DLD1 (cell line): ENCODE measurements around the gene SLCO3A1.

Experiments used
- in situ Hi-C: cut with HindIII; loops from 2 replicates; pipeline ENCODE4 v1.10.0; 2017; ENCODE audit warnings: low sequenced_read_pairs

SLCO3A1 gene

DNA sequence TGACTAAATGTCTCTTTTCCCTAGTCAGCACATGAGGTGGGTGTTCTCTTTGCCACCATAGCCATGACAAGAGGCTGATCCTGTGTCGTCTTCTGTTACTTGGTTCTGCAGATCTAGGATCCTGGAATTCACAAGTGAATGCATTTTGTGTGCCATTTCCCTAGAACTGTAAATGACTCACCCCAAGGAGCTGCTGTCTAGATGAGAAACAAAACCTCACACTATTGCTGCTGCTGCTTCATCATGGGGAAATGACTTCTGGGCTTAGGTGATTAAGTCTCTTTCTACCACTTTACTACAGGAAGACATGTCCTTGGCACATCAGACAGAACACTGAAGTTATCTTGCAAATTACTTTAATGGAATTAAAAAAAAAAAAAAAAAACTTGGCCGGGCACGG is 54.9 kb downstream of the SLCO3A1 start:
- in situ Hi-C loops, result no loop called here

DNA sequence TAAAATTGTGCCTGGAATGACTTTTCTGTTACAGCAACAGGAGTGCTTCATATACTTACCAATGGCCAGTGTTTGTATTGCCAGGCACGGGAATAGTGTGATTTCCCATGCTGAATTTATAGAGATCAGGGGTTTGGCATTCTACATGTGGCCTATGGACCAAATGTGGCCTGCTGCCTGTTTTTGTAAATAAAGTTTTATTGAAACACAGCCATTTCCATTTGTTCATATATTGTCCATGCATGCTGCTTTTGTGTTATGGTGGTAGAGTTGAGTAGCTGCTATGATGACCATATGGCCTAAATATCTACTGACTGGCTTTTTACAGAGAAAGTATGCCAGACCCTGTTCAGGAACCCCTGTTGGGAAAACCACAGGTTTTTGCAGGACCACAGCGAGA is 55.6 kb downstream of the SLCO3A1 start:
- in situ Hi-C loops, result no loop called here

DNA sequence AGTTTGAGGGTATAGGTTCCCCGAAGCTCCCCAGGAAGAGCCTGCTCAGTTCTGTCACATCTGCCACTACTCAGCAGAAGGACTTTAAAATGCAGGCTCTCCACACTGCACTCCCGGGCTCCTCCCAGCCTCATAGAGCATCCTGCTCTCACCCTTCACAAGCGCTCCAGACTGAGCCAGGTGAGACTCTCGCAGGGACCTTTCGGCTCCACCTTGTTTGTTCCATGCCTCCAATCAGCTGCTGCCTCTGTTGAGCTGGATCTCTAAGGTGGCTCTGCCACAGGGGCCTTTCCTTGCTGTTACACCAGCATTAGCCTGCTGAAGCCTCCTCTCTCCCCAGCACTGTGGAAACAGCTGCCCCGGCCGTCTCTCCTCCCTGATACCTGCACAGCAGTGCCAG is 56.1 kb downstream of the SLCO3A1 start:
- in situ Hi-C loops, result no loop called here

DNA sequence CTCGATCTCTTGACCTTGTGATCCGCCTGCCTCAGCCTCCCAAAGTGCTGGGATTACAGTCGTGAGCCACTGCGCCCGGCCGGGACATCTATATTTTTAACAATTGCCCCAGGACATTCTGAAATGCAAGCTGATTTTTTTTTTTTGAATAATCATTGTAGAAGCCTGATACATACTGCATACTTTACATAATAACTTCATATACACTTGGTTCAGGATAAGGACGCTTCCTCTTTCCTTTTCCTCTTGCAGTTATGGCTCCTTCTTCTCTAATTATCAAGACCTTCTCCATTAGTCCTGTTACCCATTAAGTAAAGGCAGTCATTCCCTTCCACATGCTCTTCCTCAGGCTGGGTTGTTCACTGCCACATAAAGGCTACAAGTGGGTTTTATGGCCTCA is 58.3 kb downstream of the SLCO3A1 start:
- in situ Hi-C loops, result no loop called here

DNA sequence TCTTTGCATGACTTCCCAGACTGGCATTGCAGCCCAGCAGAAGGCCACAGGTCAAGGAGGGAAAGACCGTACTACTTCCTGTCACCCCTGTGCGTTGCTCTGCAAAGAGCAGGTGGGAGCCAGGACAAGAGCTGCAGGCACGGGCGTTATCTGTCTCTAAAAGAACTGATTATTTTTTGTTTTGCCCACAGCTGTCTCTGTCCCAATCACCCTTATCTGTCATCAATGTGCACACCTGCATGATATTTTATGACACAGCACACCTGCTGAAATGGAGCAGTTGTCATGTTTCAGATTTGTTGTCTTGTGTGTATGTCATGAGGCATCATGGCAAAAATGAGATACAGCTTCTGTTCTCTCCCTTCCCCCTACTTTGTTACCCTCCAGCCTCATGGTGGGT is 58.8 kb downstream of the SLCO3A1 start:
- in situ Hi-C loops, result no loop called here

DNA sequence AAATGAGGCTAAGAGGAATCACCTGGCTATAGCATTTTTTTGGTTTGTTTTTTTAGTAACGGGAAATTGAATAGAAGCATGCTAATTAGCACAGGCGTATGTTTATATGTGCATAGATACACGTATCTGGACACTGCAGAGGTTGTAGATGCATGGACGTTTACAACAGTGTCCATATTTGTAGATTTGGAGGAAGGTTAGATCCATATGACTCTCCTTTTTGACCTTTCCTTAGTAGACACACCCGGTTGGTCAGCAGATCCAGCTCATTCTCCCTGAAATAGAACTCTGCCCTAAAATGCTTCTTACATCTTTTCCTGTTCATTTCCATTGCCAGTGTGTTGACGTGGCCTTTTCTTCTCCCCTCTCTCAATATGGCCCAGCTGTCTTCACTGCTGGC is 60.1 kb downstream of the SLCO3A1 start:
- in situ Hi-C loops, result no loop called here

DNA sequence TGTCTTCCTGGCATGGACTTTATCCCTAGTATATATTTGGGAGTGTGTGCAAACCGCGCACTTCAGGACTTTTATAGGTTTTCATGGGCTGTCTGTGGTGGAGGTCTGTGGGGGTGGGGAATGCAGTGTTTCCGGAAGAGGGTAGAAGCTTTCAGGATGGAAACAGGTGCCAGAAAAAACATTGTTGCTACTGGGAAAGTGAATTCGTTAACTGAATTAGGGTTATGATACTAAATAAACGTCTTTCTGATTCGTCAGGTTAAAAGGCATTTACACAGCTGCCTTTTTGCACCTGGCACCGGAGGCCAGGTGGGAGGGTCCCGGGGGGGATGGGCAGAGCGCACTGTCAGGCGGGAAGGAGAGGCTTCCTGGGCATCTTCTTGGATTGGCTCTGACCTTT is 62.1 kb downstream of the SLCO3A1 start:
- in situ Hi-C loops, result no loop called here

DNA sequence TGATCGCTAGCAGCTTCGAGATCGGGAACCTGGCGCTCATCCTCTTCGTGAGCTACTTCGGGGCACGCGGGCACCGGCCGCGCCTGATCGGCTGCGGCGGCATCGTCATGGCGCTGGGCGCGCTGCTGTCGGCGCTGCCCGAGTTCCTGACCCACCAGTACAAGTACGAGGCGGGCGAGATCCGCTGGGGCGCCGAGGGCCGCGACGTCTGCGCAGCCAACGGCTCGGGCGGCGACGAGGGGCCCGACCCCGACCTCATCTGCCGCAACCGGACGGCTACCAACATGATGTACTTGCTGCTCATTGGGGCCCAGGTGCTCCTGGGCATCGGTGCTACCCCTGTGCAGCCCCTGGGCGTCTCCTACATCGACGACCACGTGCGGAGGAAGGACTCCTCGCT is 62.5 kb downstream of the SLCO3A1 start:
- in situ Hi-C loops, result no loop called here

DNA sequence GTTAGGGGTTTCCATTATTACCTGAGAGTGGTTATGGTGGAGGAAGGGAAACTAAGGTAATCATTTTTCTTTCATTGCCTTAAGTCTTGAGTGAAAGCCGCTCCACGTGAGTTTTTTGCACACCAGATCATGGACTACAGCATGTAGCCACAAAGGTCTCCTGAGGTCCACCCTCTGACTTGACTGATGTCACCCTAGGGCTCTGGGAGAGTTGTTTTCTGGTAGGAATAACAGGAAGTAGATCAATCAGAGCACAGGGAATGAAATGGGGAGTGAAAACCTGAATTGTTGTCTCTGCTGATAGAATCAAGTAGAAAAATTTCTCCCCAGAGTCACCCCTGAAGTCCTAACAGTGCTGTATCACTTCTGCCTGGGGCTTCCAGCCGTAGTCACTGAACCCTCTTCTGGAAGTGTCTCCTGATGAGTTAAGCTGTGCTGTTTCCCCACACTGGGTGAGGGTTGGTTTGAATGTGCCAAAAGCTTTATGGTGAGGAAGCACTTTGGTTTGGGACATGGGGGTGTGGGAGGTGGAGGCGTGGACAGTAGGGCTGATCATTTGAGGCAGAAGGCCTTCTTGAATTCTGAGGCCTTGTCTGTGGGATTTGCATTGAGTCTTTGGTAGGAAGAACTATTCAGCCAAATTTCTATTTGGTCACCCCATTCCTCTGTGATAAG is 64.3 kb downstream of the SLCO3A1 start:
- in situ Hi-C loops, result no loop called here

DNA sequence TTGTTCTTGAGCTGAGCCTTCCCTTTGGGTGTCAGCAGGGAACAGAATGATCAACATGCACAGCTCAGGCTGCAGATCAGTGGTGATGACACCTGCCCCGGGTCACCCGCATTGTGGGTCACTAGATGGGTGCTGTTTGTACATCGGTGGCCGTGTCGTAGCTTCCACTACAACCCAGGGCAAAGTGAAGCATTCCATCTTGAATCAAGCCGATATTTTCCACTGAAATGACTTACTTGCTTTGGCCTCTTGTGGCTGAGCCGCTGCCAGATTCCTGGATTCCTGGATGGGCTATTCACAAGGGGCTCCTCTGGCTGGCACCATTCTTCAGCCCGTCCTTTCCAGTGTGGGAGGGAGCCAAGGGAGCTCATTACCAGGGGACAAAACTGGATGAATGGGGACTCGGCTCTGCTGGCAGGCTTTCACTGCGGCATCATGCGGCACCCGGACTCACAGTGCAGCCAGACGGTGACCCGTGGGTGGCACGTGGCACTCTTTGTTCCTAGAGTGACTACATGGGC is 65.6 kb downstream of the SLCO3A1 start:
- in situ Hi-C loops, result no loop called here

DNA sequence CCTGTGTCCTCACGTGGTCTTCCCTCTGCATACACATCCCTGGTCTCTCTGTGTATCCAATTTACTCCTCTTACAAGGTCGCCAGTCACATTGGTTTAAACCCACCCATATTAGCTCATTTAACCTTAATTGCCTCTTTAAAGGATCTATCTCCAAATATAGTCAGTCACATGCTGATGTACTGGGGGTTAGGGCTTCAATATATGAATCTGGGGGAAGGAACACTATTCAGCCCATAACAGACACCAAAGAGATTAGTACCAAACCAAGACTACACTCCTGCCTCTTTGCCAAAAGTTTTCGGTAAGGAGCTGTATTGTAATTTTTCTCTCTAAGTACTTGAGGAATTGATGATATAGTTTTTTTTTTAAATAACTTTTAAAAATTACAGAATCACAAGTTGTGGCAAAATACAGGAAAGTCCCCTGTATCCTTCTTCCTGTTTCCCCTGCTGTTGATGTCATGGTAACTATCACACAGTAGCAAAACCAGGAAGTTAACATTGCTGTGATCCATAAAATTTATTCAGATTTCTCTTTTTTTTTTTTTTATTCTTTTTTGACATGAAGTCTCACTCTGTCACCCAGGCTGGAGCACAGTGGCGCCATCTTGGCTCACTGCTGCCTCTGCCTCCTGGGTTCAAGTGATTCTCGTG is 67.8 kb downstream of the SLCO3A1 start:
- in situ Hi-C loops, result no loop called here

DNA sequence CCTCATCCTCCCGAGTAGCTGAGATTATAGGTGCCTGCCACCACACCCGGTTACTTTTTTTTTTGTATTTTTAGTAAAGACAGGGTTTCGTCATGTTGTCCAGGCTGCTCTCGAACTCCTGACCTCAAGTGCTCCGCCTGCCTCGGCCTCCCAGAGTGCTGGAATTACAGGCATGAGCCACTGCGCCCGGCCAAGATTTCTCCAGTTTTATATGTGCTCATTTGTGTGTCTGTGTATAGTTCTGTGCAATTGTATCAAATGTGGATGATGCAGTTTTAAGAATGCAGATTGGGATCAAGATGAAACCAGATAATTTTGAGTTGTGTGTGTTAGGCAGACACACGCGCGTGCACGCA is 68.3 kb downstream of the SLCO3A1 start:
- in situ Hi-C loops, result no loop called here

DNA sequence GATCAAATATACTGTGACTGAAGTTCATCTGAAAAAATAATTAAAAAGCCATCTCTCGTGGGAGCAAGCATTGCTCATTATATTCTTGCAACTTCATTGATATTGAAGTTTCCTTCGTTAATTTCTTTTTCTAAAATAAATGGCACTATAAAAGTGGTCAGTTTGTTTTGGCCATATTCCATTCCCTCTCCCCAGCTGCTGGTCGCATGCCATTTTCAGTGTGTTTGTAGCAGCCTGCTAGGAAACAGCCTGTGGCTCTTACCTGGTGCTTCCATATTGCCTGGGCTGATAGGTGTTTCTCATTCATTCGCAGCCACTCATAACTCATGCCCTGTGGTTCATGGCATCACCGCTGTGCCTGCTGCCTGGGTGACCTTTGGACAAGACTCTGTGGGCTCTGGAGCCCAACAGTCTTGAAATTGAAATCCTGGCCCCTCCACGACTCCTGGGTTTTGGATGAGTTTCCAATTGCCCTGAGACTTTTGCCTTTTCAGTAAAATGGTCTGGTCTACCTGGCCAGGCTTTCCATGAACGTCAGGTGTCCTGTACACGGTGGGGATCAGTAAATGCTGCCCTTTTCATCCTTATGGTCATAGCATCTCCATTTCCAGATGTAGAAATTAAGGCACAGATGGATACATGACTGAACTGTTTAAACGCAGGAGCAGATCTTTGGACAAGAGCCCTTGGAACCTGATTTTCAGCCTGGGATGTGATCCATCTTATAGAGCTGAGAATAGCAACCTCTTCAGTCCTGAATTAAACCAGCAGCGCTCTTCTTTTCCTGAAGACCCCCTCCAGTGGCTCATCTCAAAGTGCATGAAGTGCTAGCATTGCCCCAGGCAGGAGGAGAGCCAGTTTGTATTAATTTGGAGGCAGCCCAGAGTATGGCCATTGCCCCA is 69.4 kb downstream of the SLCO3A1 start:
- in situ Hi-C loops, result no loop called here

DNA sequence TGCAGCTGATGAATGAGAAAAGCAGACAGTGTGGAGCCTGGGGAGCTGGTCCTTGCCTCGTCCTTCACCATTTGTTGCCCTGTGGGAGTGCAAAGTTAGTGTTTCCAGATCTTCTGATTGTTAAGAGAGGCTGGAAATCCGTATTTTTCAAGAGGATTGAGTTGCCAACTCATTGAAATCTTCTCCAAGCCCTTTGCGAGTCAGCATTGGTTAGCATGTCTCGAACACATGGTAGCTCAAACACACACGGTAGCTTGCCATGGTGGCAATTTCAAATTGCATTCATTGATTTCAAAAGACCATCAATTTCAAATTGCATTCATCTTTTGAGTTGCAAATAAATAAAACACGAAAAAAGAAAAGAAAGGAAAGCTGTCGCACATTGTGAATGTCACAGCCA is 70.7 kb downstream of the SLCO3A1 start:
- in situ Hi-C loops, result no loop called here

DNA sequence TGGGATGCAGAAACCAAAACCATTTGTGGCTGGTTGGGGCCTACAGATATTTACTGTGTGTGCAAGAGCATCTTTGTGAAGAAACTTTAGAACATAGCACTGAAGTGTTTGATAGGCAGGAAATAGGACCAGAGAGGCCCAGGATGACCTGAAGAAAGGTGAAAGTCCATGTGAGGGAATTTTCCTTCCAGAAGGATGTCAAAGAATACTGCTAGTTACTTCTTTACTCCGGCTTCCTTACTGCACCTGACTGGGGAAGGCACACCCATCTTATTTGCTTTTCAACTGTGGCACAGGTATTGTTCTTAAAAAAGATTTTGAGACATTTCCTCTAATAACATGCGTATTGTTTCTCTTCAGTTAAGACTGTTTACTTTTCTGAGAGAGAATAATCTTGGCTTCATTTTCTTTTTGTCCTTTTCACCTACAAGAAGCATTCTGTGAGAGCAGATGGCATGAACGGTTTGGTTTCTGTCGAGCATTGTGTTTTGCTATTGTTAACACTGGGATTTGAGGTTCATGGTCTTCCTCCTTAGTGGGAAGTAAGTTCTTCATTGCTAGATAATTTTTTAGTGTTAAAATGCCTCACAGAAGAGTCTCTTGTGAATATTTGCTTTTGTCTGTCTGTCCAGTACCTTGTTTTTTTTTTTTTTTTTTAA is 71.5 kb downstream of the SLCO3A1 start:
- in situ Hi-C loops, result no loop called here

DNA sequence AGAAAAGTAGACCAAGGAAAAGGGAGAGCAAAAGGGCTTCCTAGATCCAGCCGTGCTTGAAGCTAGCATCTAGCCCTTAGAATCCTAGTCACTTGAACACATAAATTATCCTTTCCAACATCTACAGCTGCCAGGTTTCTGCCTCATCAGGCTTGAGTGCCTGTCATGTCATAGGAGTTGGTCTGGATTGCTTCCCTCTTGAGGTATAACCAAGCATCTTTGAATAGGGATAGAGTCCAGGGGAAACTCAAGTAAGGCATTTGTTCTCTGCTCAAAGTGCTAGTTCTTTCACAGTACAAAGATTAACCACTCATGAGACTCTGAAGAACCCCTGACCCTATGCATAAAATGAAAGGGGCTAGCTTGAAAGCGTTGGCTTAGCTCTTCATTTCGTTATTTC is 72.3 kb downstream of the SLCO3A1 start:
- in situ Hi-C loops, result no loop called here

DNA sequence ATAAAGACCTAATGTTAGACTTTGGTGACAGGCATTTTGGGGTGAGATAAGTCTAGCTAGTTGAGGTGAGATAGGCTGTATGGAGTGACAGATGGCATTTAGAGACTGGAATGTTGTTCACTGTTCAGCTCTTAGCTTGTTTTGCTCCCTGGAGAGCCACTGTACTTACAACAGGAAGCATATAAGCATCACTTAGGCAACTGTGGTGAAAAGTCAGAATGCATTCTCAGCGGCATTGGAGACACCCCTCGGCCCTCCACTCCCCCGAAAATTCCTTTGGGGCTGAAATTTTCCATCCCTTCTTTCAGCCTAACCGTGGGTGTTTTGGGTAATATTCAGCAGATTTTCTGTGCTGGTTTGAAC is 73.4 kb downstream of the SLCO3A1 start:
- in situ Hi-C loops, result no loop called here

DNA sequence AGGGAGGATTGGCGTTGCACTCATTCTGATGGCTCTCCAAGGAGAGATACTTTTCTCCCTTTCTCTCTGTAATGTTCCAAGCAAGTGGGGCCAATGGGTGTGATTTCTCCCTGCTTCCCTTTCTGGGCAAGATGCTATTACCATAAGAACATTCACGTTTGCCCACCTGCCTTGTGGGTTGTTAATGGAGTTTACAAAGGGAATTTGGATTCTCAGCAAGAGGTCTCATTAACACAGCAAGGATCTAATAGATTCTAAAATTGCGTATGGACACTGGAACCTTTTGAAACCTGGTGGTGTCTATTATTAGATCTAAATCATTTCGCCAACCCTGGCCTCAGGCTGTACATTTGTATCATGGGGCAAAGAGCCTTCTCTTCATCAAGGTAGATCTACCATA is 74.1 kb downstream of the SLCO3A1 start:
- in situ Hi-C loops, result no loop called here

DNA sequence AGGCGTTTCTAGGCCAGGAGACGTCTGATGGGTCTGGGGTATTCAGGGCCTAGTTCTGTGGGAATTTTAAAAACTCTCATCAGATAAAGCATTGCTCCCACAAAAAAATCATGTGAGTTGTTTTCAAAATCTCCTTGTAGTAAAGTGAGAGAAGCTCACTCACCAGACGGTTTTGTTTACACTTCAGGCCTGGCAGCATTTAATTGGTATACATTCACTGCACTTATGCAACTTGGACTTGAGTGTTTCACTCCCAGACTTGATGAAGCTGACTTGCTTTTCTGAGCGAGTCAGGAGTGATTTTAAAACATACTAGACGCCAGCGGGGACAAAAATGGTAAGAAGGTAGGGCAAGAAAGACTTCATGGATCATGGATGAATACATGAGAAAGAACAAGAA is 75.2 kb downstream of the SLCO3A1 start:
- in situ Hi-C loops, result no loop called here

DNA sequence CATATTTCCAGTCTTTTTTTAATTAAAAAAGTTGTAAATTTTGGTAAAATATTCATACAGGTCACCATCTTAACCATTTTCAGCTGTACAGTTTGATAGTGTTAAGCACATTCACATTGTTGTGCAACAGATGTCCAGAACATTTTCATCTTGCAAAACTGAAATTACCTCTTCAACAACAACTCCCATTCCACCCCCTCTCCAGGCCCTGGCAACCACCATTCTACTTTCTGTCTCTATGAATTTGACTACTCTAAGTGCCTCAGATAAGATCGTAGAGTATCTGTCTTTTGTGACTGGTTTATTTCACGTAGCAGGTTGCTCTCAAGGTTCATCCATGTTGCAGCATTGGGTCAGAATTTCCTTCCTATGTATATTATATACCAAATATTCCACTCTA is 76.0 kb downstream of the SLCO3A1 start:
- in situ Hi-C loops, result no loop called here

DNA sequence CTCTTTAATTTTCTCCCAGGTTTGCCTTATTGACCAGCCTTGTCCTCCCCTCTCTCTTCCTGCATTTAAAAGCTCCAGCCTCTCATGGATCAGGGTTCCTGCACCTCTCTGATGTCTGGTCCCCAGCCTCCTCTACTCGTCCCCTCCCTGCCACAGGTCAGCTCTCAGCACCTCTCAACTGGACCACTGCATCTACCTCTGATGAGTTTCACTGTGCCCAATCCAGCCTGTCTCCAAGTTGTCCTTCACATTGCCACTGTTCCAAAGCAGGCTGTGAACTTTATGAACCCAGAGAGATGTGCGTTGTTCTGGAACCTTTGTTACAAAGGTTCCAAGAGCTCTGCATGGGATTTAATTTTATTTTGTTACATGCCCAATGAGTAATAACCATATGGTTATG is 76.6 kb downstream of the SLCO3A1 start:
- in situ Hi-C loops, result no loop called here
